Measurements from ENCODE around the gene MAML2.

DNA sequence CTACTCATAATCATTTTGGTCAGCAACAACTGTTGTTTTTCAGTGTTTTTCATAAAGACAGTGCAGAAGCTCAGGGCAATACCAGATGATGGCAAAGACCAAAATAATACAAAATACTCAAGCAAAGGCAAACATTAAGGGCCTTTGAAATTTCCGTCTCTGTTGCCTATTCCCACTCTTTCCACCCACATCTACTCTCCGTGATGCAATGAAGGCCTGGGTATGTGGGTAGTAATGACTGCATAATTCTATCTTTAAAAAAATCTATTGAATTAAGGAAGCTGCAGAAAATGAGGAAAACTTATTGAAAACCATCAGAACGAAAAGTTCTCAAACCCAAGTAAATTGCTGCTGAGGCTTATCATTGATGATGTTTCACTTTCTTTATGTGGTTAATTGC, 203.3 kb downstream of the MAML2 start:
- TF ChIP-seq, protein P1, sequence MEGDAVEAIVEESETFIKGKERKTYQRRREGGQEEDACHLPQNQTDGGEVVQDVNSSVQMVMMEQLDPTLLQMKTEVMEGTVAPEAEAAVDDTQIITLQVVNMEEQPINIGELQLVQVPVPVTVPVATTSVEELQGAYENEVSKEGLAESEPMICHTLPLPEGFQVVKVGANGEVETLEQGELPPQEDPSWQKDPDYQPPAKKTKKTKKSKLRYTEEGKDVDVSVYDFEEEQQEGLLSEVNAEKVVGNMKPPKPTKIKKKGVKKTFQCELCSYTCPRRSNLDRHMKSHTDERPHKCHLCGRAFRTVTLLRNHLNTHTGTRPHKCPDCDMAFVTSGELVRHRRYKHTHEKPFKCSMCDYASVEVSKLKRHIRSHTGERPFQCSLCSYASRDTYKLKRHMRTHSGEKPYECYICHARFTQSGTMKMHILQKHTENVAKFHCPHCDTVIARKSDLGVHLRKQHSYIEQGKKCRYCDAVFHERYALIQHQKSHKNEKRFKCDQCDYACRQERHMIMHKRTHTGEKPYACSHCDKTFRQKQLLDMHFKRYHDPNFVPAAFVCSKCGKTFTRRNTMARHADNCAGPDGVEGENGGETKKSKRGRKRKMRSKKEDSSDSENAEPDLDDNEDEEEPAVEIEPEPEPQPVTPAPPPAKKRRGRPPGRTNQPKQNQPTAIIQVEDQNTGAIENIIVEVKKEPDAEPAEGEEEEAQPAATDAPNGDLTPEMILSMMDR (IDR thresholded peaks at IDR 0.05; ENCODE audit: poor library complexity): no peak
- TF ChIP-seq EZH2 (IDR thresholded peaks at IDR 0.05; ENCODE audit: borderline replicate concordance): no peak

All from hepatocyte (in vitro differentiated cells).